KMS-11 (cell line): ENCODE data around the gene GPR34.

Experiments used
- H2AFZ ChIP-seq: fragments of 200-600 bp; sonication (generic); 2 replicates; pipeline ENCODE4 v1.6.1; 2016; ENCODE audit warnings: antibody characterized with exemption, mixed run types, low read depth
- H3K27ac ChIP-seq: fragments of 200-600 bp; sonication (generic); 2 replicates; pipeline ENCODE4 v1.6.1; 2016; ENCODE audit warnings: mild to moderate bottlenecking, mixed run types
- H3K27me3 ChIP-seq: fragments of 200-600 bp; sonication (generic); 2 replicates; pipeline ENCODE4 v1.6.1; 2017; ENCODE audit warnings: mild to moderate bottlenecking, low read depth, mixed run types, moderate library complexity; ENCODE audit not compliant: insufficient read depth
- H3K36me3 ChIP-seq: fragments of 200-600 bp; sonication (generic); 2 replicates; pipeline ENCODE4 v1.6.1; 2017; ENCODE audit warnings: mild to moderate bottlenecking, mixed run types; ENCODE audit not compliant: insufficient read depth
- H3K4me1 ChIP-seq: fragments of 200-600 bp; sonication (generic); 2 replicates; pipeline ENCODE4 v1.6.1; 2016; ENCODE audit warnings: mild to moderate bottlenecking, low read depth, mixed run types; ENCODE audit not compliant: poor library complexity, severe bottlenecking
- H3K4me2 ChIP-seq: fragments of 200-600 bp; sonication (generic); 2 replicates; pipeline ENCODE4 v1.7.0; 2016; ENCODE audit warnings: mild to moderate bottlenecking, mixed run types
- H3K4me3 ChIP-seq: fragments of 200-600 bp; sonication (generic); IDR thresholded peaks from 2 replicates; pipeline ENCODE4 v1.6.1; 2017; ENCODE audit warnings: low read depth, low read length, mixed read lengths; ENCODE audit not compliant: insufficient read depth
- H3K79me2 ChIP-seq: fragments of 200-600 bp; sonication (generic); 2 replicates; pipeline ENCODE4 v1.6.1; 2016; ENCODE audit warnings: low read depth, mixed run types; ENCODE audit not compliant: insufficient read depth
- H3K9ac ChIP-seq: fragments of 200-600 bp; sonication (generic); 2 replicates; pipeline ENCODE4 v1.6.1; 2016; ENCODE audit warnings: mild to moderate bottlenecking, mixed run types
- H4K20me1 ChIP-seq: fragments of 200-600 bp; sonication (generic); 2 replicates; pipeline ENCODE4 v1.6.1; 2016; ENCODE audit warnings: mild to moderate bottlenecking, mixed run types; ENCODE audit not compliant: insufficient read depth
- CTCF ChIP-seq: fragments of 200-600 bp; sonication (generic); conservative IDR thresholded peaks from 2 replicates; pipeline ENCODE4 v1.6.1; 2017; ENCODE audit warnings: low read depth, mild to moderate bottlenecking, antibody characterized with exemption, low read length, moderate library complexity, mixed read lengths

GPR34 gene

GRCh38 chrX:41686788-41687187, 2.0 kb upstream of the GPR34 start:
- Histone ChIP-seq H3K36me3 (no peaks in the 10 kb centered on the region), H3K4me2 (no peak overlapping the region)

GRCh38 chrX:41688156-41688555, 617 bp upstream of the GPR34 start:
- H3K9ac ChIP-seq, result no peak overlapping the region
- no peaks in the 10 kb centered on the region for H4K20me1 ChIP-seq
- no peaks in the 10 kb centered on the region for H3K79me2 ChIP-seq
- no peak overlapping the region for H3K4me3 ChIP-seq
- H3K4me1 ChIP-seq, result no peaks in the 10 kb centered on the region
- no peak for TF ChIP-seq CTCF
- H2AFZ ChIP-seq, result no peak overlapping the region
- H3K27ac ChIP-seq, result no peak overlapping the region
- no peaks in the 10 kb centered on the region for H3K36me3 ChIP-seq
- no peak overlapping the region for H3K4me2 ChIP-seq
- no peaks in the 10 kb centered on the region for H3K27me3 ChIP-seq

More at GRCh38 chrX:41686788-41687187, 2.0 kb upstream of the GPR34 start:
- H3K27me3 ChIP-seq, result no peaks in the 10 kb centered on the region
- no peak overlapping the region for H3K4me3 ChIP-seq
- no peaks in the 10 kb centered on the region for H4K20me1 ChIP-seq
- no peaks in the 10 kb centered on the region for H3K4me1 ChIP-seq
- no peak for TF ChIP-seq CTCF
- no peak overlapping the region for H2AFZ ChIP-seq
- H3K9ac ChIP-seq, result no peak overlapping the region
- no peak overlapping the region for H3K27ac ChIP-seq
- H3K79me2 ChIP-seq, result no peaks in the 10 kb centered on the region

GRCh38 chrX:41689711-41690110, 938 bp downstream of the GPR34 start:
- Histone ChIP-seq H3K4me2 (no peak overlapping the region), H3K79me2 (no peaks in the 10 kb centered on the region), H2AFZ (no peak overlapping the region), H3K4me1 (no peaks in the 10 kb centered on the region), H3K27ac (no peak overlapping the region), H3K4me3 (no peak overlapping the region), H3K27me3 (no peaks in the 10 kb centered on the region), H4K20me1 (no peaks in the 10 kb centered on the region), H3K36me3 (no peaks in the 10 kb centered on the region), H3K9ac (no peak overlapping the region)
- no peak for TF ChIP-seq CTCF

- Histone ChIP-seq H3K9ac (no peak overlapping the region), H3K4me1 (no peaks in the 10 kb centered on the region), H3K27ac (no peak overlapping the region), H3K4me3 (no peak overlapping the region), H3K79me2 (no peaks in the 10 kb centered on the region), H4K20me1 (no peaks in the 10 kb centered on the region), H3K27me3 (no peaks in the 10 kb centered on the region), H2AFZ (no peak overlapping the region), H3K36me3 (no peaks in the 10 kb centered on the region), H3K4me2 (no peak overlapping the region)
- TF ChIP-seq CTCF, result no peak
Observed at GRCh38 chrX:41692162-41692749, 3.5 kb downstream of the GPR34 start.
